HG02571 (cell line): Measurements from ENCODE around the gene RBBP9.
"Not testable (repeated sequence)": the region's sequence is repeated elsewhere in the genome, so short reads cannot be mapped to it uniquely, and the experiment has no call there.

Experiments
- ATAC-seq: cut with Tn5 transposase; IDR thresholded peaks from one replicate; pipeline ENCODE4 v1.9.1; 2021; ENCODE audit warnings: mild to moderate bottlenecking, moderate library complexity; ENCODE audit not compliant: unreplicated experiment

The RBBP9 gene

GRCh38 chr20:18506744-18507143 lies 9.7 kb upstream of the RBBP9 start:
- no peak for ATAC-seq

- ATAC-seq, result no peak
Measured at GRCh38 chr20:18504479-18505060, 7.5 kb upstream of the RBBP9 start.

GRCh38 chr20:18501672-18502071 lies 4.6 kb upstream of the RBBP9 start:
- not testable (repeated sequence) for ATAC-seq

- no peak for ATAC-seq
Measured at GRCh38 chr20:18497603-18498002, 578 bp upstream of the RBBP9 start.

- no peak for ATAC-seq
Measured at GRCh38 chr20:18496042-18496441, 983 bp downstream of the RBBP9 start.

GRCh38 chr20:18488301-18488700 lies 8.7 kb downstream of the RBBP9 start:
- no peak for ATAC-seq

GRCh38 chr20:18481596-18481995 lies 15.4 kb downstream of the RBBP9 start:
- no peak for ATAC-seq

GRCh38 chr20:18477821-18478220 lies 19.2 kb downstream of the RBBP9 start:
- no peak for ATAC-seq

GRCh38 chr20:18477218-18477617 lies 19.8 kb downstream of the RBBP9 start:
- ATAC-seq, result no peak

- peak; percentile 98 for ATAC-seq
Measured at GRCh38 chr20:18466894-18467730, 29.9 kb downstream of the RBBP9 start, which contains the start of the genes DZANK1 and POLR3F. Gene DZANK1, minus strand, starts transcription at chr20:18467030. Its CDS starts 1,672 bp downstream, at chr20:18465358. Gene POLR3F, plus strand, starts transcription at chr20:18467390. Its CDS starts 117 bp downstream, at chr20:18467507.

GRCh38 chr20:18466574-18466893 lies 30.5 kb downstream of the RBBP9 start:
- peak; percentile 42 for ATAC-seq

- ATAC-seq, result no peak
Measured at GRCh38 chr20:18465536-18466200, 31.4 kb downstream of the RBBP9 start.

GRCh38 chr20:18456600-18456999 lies 40.4 kb downstream of the RBBP9 start:
- no peak for ATAC-seq

GRCh38 chr20:18443886-18444285 lies 53.1 kb downstream of the RBBP9 start:
- no peak for ATAC-seq

- ATAC-seq, result no peak
Measured at GRCh38 chr20:18440403-18440802, 56.6 kb downstream of the RBBP9 start.

GRCh38 chr20:18436847-18437246 lies 60.2 kb downstream of the RBBP9 start:
- no peak for ATAC-seq
